Large intestine (tissue), 3 donors: ENCODE results near the gene LFNG. TPM values are rescaled to one million over a fixed set of nuclear protein-coding genes. Genes with fewer than 3 reads are reported as not detected.
"Not testable (repeated sequence)": the region's sequence is repeated elsewhere in the genome, so short reads cannot be mapped to it uniquely, and the experiment has no call there.

ENCODE experiments used
- DNase-seq, 2 donors: peaks; one replicate each; pipeline versions ENCODE4 v3.0.0 to v3.0.0-alpha.2; 2013
- H3K27ac ChIP-seq: one replicate; pipeline ENCODE4 v1.5.1; 2013; ENCODE audit warnings: low read length
- H3K27me3 ChIP-seq: 2 replicates; pipeline ENCODE4 v1.6.1; 2013; ENCODE audit warnings: low read length; ENCODE audit not compliant: control insufficient read depth, insufficient read depth
- H3K36me3 ChIP-seq: 2 replicates; pipeline ENCODE4 v1.6.1; 2013; ENCODE audit warnings: low read length; ENCODE audit not compliant: control insufficient read depth, insufficient read depth
- H3K4me1 ChIP-seq: one replicate; pipeline ENCODE4 v1.6.1; 2013; ENCODE audit warnings: low read length; ENCODE audit not compliant: control insufficient read depth, insufficient read depth
- H3K4me3 ChIP-seq: one replicate; pipeline ENCODE4 v1.5.1; 2013; ENCODE audit warnings: low read length
- H3K9me3 ChIP-seq: one replicate; pipeline ENCODE4 v1.6.1; 2013; ENCODE audit warnings: mild to moderate bottlenecking, low read depth, low read length, moderate library complexity; ENCODE audit not compliant: control insufficient read depth
- WGBS: methylation state at CpG from one replicate; pipeline ENCODE4 v1.1.5; 2013; ENCODE audit warnings: low lambda C conversion rate; ENCODE audit not compliant: insufficient coverage; 5-methylcytosine and 5-hydroxymethylcytosine counted together
- polyA plus RNA-seq: library from polyadenylated mRNA; unstranded; fragments of 120-200 nt; gene quantifications from one replicate; pipeline ENCODE4 v1.2.1, GENCODE V29; 2013

Gene LFNG
- polyA plus RNA-seq, 1 donor, result 27.3 TPM

GRCh38 chr7:2530994-2531795 lies 11.6 kb downstream of the LFNG start:
- not testable (repeated sequence) for H3K4me3 ChIP-seq, H3K27me3 ChIP-seq, DNase-seq, H3K9me3 ChIP-seq
- Histone ChIP-seq H3K27ac (peak overlapping the region; percentile 16), H3K4me1 (peaks cover 51% of the 10 kb centered on the region), H3K36me3 (peaks cover 24% of the 10 kb centered on the region)
- no CpG with 5 or more reads among the region's 43 CpGs for WGBS

- peaks cover 46% of the 10 kb centered on the region for H3K4me1 ChIP-seq
- H3K4me3 ChIP-seq, H3K9me3 ChIP-seq, H3K27ac ChIP-seq, H3K27me3 ChIP-seq: not testable (repeated sequence)
- WGBS, result no CpG with 5 or more reads among the region's 17 CpGs
- H3K36me3 ChIP-seq, result peaks cover 18% of the 10 kb centered on the region
- DNase-seq, result peak in 1 of 2 donors; percentile 3
These were observed 12.2 kb downstream of the LFNG start for GRCh38 chr7:2531796-2532110.

GRCh38 chr7:2532199-2532772 lies 12.7 kb downstream of the LFNG start:
- not testable (repeated sequence) for H3K27me3 ChIP-seq, H3K4me3 ChIP-seq, H3K9me3 ChIP-seq, H3K27ac ChIP-seq
- peak in 1 of 2 donors; percentile 86 for DNase-seq
- Histone ChIP-seq H3K4me1 (peaks cover 41% of the 10 kb centered on the region), H3K36me3 (peaks cover 13% of the 10 kb centered on the region)
- WGBS, result no CpG with 5 or more reads among the region's 15 CpGs

DNA sequence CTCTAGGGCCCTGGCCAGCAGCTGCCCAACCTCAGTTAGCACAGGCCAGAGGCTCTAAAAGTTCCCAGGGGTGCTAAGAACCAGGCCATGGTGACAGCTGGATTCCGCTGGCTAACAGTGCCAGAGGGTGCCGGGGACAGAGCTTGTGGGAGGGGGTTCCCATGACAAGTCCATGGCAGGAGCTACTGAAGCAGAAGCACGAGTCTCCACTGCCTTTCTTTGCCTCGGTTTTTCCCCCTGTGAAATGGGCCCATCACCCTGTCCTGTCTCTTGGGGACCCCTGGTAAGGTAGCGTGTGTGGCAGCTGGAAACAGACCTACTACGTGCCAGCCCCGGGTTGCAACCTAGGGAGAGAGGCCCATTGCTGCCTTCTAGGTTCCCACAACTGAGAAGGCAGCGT lies 13.2 kb downstream of the LFNG start:
- not testable (repeated sequence) for H3K27me3 ChIP-seq, H3K4me3 ChIP-seq, H3K27ac ChIP-seq, H3K9me3 ChIP-seq
- WGBS, result no CpG with 5 or more reads among the region's 8 CpGs
- peak in 1 of 2 donors; percentile 2 for DNase-seq
- peaks cover 11% of the 10 kb centered on the region for H3K36me3 ChIP-seq
- peaks cover 36% of the 10 kb centered on the region for H3K4me1 ChIP-seq

- WGBS, result no CpG with 5 or more reads among the region's 8 CpGs
- not testable (repeated sequence) for H3K9me3 ChIP-seq, H3K27me3 ChIP-seq, DNase-seq, H3K27ac ChIP-seq, H3K4me3 ChIP-seq
- Histone ChIP-seq H3K36me3 (peaks cover 15% of the 10 kb centered on the region), H3K4me1 (peaks cover 29% of the 10 kb centered on the region)
These were observed 14.0 kb downstream of the LFNG start for GRCh38 chr7:2533566-2533965.

GRCh38 chr7:2534214-2534613 lies 14.6 kb downstream of the LFNG start:
- not testable (repeated sequence) for DNase-seq, H3K27ac ChIP-seq, H3K9me3 ChIP-seq, H3K4me3 ChIP-seq, H3K27me3 ChIP-seq
- no CpG with 5 or more reads among the region's 34 CpGs for WGBS
- Histone ChIP-seq H3K4me1 (peaks cover 23% of the 10 kb centered on the region), H3K36me3 (peaks cover 16% of the 10 kb centered on the region)

GRCh38 chr7:2535872-2536627 lies 16.5 kb downstream of the LFNG start:
- DNase-seq, result peak in 1 of 2 donors; percentile 72
- not testable (repeated sequence) for H3K27ac ChIP-seq, H3K4me1 ChIP-seq, H3K9me3 ChIP-seq, H3K27me3 ChIP-seq, H3K4me3 ChIP-seq
- WGBS, result no CpG with 5 or more reads among the region's 19 CpGs
- peaks cover 32% of the 10 kb centered on the region for H3K36me3 ChIP-seq

DNA sequence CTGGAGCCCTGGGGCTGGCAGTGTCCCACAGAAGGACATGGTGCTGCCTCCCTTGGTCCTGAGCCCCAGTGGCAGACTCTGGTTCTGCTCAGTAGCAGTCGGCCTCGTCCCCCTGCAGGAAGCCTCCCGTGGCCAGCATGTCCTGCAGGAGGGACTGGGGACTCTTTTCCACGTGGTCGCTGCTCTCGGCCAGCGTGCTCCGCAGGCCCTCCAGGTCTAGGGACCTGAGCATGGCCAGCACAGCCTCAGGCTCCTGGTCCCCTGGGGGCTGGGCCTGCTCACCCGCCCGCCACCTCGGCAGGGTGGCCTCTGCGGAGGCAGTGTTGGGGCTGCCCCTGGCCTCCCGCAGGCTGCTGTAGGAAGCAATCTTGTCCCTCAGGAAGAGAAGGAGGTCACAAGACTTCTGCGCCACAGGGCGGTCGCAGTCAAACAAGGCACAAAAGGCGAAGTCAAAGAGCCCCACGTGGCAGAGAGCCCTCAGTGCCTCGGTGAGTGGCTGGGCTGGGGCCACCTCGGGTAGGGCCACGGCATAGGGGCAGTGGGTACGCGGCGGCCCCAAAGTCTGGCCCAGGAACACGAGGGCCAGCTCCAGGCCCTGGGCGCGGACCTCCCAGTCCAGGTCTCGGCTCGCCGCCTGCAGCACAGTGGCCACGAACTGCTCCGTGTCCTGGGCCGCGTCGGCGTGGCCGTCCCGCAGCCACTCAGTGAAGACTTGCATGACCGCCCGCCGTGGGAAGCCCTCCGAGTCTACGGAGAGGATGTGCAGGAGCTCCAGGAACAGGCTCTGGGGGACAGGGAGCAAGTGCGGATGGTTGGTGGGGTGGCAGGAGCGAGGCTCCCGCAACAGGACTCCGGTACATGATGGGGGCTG lies 18.6 kb downstream of the LFNG start:
- no peak overlapping the region for H3K4me3 ChIP-seq
- peaks cover 53% of the 10 kb centered on the region for H3K36me3 ChIP-seq
- H3K9me3 ChIP-seq, result peaks cover 3% of the 10 kb centered on the region
- no peak overlapping the region for H3K27ac ChIP-seq
- no CpG with 5 or more reads among the region's 47 CpGs for WGBS
- no peak for DNase-seq
- no peaks in the 10 kb centered on the region for H3K4me1 ChIP-seq
- no peaks in the 10 kb centered on the region for H3K27me3 ChIP-seq

- Histone ChIP-seq H3K4me1 (no peaks in the 10 kb centered on the region), H3K27me3 (no peaks in the 10 kb centered on the region), H3K36me3 (peaks cover 62% of the 10 kb centered on the region), H3K9me3 (peaks cover 3% of the 10 kb centered on the region), H3K27ac (no peak overlapping the region), H3K4me3 (no peak overlapping the region)
- no peak for DNase-seq
- WGBS, result no CpG with 5 or more reads among the region's 32 CpGs
These were observed 19.7 kb downstream of the LFNG start for GRCh38 chr7:2539031-2539911.
